ENCODE measurements around the gene SRRD.

Gene SRRD

GRCh38 chr22:26483043-26483438 is 636 bp upstream of the SRRD start:
- no peak for DNase-seq (ENCODE audit: low read depth)

DNA sequence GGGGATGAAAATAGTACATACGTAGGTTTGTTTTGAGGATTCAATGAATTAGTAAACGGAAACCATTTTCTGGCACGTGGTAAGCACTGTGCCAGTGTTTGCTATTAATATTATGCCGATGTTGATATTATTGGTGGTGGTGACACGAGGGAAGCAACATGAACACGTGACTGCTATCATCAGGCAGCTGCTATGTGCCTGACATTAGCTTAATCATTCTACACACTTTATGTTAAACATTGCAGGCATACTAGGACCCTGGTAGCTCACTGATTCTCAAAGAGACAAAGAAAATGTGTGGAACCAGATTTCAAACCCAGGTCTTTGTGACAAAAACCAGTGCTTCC is 656 bp downstream of the SRRD start:
- no peak for DNase-seq (ENCODE audit: low read depth)

DNA sequence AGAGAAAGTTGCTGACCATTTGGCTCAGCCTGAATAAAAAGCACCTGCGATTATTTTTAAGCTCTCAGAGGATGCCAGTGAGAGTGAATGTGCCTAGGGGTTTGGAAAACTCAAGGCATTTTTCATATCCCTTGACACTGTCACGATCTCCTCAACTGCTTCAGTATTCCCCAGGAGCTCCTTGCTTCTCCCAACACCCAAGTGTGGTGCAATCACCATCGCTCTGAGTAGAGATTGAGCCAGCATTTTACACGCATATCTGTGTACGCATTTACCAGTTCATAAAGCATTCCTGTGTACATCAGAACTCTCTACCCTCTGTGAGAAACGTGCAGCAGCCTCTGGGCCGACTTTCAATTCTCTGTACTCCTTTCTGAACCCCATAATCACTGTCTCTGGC is 1.3 kb downstream of the SRRD start:
- no peak for DNase-seq (ENCODE audit: low read depth)

DNA sequence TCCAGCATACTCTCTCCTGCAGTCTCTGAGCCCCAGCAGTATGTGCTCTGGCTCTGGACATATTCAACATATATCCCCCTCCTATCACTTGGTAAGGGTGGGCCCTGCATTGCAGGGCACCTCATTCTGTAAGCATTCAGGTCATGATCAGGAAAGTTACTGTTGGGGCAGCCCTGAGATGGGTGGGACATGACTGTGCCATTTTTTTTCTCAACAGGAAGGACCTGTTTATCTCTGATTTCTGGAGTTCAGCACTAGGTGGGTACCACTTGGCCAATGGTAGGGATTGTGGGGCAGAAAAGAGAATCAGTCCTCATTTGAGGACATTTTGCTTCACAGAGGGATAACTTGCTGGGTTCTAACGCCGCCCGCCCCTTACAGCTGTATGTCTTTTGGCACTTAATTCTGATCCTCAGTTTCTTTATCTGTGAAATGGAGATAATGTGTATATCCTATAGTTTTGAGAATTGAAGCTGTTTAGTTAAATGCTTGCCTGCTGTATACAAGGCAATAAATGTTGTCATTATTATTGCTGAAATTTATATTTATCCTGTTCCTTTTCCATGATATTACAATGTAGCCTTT is 2.2 kb downstream of the SRRD start:
- DNase-seq (ENCODE audit: low read depth): no peak

DNA sequence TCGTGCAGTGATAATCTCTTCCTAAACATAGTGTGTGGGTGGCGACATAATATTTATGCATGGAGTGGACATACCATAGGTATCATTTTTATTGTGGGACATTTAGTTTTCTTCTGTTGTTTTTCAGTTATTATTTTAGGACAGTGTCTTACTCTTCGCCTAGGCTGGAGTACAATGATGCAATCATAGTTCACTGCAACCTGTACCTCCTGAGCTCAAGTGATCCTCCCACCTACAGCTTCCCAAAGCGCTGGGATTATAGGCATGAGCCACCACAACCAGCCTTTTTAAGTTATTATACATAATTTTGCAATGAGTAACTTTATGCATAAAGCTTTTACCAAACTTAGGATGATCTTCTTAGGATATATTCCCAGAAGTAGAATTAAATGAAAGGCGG is 2.7 kb downstream of the SRRD start:
- DNase-seq (ENCODE audit: low read depth): no peak

GRCh38 chr22:26487996-26488395 is 4.3 kb downstream of the SRRD start:
- DNase-seq (ENCODE audit: low read depth): no peak

DNA sequence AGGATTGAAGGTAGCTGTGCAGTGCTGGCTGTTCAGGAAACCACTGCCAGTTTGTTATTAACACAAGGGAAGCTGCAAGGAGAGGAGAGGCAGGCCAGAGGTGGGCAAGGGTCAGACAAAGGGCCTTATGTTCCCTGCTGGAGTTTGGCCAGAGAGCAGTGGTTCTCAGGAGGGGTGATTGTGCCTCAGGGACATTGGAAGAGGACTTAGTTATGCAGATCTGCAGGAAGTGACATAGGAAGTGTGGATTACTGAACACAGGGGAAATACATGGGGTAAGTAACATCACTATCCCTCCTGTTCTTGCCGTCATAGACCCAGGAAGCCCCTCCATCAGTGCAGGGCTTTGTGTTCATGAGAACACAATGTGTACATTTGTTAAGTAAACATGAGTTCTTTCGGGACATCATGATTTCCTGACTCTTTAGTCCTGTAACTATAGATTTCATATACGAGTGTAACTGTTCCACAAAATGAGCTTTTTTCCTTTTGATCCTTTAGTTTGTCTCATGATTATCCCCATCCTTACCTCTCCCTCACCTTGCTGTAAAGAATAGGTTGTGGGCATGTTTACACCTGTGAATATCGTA is 5.9 kb downstream of the SRRD start:
- DNase-seq (ENCODE audit: low read depth): no peak

DNA sequence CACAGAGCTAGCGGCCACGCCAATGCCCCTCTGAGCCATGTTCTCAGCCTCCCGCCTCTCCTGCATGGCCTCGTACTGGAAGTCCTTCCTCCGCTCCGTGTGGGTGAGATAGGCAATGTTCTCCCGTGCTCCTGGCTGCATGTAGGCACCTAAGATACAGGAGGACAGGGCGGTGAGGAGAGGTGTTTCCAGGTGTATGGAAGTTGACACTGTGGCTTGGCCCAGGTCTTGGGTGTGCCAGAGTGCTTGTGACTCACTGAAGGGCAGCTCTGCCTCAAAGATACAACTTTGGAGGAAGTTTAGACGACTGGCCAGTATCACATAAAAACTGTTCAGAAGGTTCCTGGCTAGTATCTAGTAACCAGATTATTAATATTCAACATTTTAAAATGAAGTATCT is 8.5 kb downstream of the SRRD start:
- no peak for DNase-seq (ENCODE audit: low read depth)

- no peak for DNase-seq (ENCODE audit: low read depth)
These were observed 10.8 kb downstream of the SRRD start for GRCh38 chr22:26494506-26494905.

DNA sequence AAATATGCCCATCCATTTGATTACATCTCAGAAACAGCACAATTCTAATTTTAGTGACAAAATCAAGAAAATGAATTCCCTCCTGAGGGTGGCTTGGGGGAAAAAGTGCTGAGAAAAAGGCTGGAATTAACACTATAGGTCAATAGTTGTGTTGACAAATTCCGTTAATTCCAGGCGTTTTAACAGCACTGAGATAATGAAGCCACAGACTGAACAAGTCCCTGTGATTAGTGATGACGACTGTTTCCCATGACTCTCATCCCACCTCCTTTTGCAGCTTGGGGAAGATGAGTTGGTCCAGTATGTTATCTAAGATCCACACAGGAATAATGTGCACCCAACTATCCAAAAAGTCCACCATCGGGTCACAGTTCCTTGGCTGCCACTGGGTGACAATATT is 12.8 kb downstream of the SRRD start:
- no peak for DNase-seq (ENCODE audit: low read depth)

DNA sequence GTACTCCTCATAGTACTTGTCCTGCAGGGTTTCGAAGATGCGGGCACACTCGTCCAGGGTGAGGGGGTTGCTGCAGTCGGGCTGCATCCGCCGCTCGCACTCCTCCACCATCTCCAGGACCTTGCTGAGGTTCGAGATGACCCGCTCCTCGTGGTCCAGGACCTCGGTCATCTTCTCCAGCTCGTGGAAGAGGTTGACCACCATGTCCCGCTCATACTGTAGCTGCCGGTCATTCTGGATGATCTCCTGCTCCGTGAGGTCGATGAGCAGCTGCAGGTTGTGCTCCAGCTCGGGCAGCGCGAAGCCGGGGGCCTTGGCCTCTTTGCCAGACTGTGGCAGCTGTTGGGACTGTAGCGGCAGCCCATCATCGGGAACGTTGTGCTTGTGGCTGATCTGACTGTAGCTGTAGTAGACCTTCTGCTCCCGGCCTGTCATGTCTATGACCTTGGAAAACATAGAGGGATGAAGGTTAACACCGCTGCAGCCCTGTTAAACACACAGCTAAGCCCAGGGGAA is 15.6 kb downstream of the SRRD start:
- DNase-seq (ENCODE audit: low read depth): no peak

DNA sequence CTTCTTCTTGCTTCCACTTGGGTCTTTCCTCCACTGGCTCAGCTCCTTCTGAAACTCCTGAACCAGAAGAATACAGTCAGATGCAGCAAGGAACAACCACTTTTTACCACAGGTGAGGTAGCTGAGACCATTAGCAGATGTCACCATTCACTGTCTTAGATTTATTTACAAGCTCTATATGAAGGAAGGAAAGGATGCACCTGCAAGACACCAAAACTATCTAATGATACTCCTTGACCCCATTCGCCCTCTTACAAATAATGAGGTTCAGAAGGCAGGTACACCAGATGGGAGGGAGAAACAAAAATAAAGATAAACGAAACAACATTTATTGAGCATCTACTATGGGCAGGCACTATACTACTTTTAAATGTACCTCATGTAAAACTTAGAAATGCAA is 18.3 kb downstream of the SRRD start:
- no peak for DNase-seq (ENCODE audit: low read depth)

- DNase-seq (ENCODE audit: low read depth): no peak
These were observed 19.2 kb downstream of the SRRD start for GRCh38 chr22:26502688-26503561.

- no peak for DNase-seq (ENCODE audit: low read depth)
These were observed 20.1 kb downstream of the SRRD start for GRCh38 chr22:26503758-26504157.

DNA sequence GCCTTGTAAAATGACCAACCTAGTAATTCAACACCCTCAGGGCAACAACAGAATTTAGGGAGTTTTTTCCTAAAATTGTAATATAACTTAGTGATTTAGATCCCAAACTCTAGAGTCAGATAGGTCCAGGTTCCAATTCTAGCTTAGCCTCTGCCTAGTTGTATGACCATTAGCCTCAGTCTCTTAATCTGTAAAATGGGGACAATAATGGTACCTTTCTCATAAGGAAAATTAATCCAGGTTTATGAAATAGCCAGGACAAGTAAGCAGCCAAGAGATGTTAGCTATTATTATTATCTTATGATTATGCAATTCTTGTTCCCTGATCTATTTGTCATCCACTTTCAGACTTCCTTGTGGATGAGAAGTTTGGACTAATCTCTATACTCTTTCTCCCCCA is 24.5 kb downstream of the SRRD start:
- DNase-seq (ENCODE audit: low read depth): no peak

- peak; percentile 52 for DNase-seq (ENCODE audit: low read depth)
These were observed 28.6 kb downstream of the SRRD start, which contains the start of gene TFIP11 for GRCh38 chr22:26512149-26512793. Gene TFIP11 (minus strand): TSS chr22:26512473. CDS start chr22:26510272, 2,201 bp downstream.

- no peak for DNase-seq (ENCODE audit: low read depth)
These were observed 30.2 kb downstream of the SRRD start for GRCh38 chr22:26513838-26514237.

DNA sequence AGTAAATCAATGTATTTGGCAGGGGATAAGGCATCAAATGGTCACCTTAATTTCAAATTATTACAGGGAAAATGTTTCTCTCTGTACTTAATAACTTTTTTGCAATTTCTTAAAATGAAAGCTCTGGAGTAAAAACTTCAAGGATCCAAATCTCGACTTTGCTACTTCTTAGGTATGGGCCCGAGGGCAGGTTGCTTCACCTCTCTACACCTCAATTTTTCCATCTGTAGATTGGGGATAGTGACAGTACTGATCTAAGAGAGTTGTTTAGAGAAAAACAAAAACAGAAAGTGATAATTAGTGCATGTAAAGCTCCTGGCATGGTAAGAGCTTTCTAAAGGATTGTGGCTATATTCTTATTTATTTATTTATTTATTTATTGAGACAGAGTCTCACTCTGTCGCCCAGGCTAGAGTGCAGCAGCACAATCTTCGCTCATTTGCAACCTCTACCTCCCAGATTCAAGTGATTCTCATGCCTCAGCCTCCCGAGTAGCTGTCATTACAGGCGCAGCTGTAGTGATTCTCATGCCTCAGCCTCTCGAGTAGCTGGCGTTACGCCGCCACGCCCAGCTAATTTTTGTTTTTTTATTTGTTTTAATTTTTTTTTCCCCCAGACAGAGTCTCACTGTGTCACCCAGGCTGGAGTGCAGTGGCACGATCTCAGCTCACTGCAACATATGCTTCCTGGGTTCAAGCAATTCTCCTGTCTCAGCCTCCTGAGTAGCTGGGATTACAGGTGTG is 30.9 kb downstream of the SRRD start:
- DNase-seq (ENCODE audit: low read depth): no peak

DNA sequence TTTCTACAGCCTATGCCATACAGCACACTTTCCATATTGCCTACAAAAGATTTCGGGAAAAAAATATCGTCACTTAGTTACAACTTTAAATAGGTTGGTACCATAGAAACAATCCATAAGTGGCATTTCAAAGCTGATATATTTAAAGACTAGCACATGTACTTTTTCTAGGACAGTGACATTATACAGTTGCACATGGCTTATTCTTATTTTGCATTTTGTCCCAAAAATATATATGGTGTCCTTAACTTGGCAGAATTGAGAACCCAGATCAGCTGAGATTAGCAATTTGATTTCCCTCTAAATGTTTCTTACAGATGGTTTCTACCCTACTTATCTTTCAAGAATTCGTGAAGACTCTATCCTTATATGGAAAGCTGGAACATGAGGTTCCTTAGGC is 32.3 kb downstream of the SRRD start:
- no peak for DNase-seq (ENCODE audit: low read depth)

DNA sequence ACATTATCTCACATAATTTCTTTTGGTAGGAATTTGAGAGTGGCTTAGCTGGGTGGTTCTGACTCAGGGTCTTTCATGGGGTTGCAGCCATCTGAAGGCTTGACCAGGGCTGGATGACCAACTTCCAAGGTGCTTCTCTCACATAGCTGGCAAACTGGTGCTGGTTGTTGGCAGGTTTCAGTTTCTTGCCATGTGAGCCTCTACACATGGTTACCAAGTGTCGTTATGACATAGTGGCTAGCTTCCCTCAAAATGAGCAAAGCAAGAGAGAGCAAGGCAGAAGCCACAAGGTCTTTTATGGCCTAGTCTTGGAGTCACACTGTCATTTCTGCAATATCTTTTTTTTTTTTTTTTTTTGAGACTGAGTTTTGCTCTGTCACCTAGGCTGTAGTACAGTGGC is 32.8 kb downstream of the SRRD start:
- no peak for DNase-seq (ENCODE audit: low read depth)

DNA sequence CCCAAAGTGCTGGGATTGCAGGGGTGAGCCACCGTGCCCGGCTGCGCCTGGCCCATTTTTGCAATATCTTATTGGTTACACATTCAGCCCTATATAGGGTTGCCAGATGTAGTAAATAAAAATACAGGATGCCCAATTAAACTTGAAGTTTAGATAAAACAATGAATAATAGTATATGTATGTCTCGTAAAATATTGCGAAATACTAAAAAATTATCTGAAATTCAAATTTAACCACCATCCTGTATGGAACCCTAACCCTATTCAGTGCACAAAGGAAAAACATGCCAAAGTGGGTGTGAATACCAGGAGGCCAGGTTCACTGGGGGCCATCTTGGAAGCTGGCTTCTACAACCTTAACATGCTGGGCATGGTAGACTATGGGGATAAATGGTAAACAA is 33.8 kb downstream of the SRRD start:
- no peak for DNase-seq (ENCODE audit: low read depth)

DNA sequence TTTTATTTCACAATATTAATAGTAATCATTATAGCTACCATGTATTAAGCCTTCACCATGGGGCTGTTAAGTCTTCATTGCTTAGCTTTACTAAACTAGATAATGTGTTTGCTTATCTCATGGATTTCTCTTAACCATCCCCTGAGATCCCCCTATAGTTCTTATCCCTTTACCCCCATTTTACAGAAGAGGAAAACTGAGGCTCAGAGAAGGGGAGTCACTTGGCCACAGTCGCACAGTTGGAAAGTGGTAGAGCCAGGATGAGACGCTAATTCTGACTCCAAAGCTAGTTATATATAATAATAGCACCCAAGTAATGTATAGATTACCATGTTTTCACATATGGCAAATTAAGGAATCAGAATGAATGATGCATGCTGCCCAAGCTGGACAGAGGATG is 38.3 kb downstream of the SRRD start:
- DNase-seq (ENCODE audit: low read depth): no peak

Measured in HS-5 (cell line).